ENCODE data around the gene FLRT1.

- no peak for TF ChIP-seq CTCF (IDR thresholded peaks at IDR 0.05)
- no peak for TF ChIP-seq POLR2A (IDR thresholded peaks at IDR 0.05)
These were observed 9.0 kb upstream of the FLRT1 start for GRCh38 chr11:64026575-64027205.

All from lower leg skin (tissue), 3 donors.